ENCODE results near the gene MYH6. TPM values are rescaled to one million over a fixed set of nuclear protein-coding genes. Genes with fewer than 3 reads are reported as not detected.

MYH6 gene
- total RNA-seq, 4 donors from 2014 or later = 0.07 TPM; not detected in 3

DNA sequence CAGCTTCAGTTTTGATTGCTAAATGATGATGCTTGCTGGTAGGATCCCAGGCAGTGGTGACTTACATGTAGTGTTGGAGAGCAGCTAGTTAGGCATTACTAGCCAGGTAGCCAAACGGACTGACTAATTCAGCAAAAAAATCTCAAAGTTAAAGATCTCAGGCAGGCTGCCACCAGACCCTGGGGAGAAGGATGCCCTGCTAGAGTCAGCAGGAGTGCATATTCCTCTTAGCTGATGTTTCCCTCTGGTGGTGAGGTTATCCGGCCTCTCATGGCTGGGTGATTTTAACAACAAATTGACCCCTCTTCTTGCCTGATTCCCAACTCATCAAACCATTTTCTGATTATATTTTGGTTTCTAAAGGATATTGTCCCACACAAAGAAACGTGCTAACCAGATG is 45.9 kb downstream of the MYH6 start:
- intact Hi-C loops (cut with DNase I; ENCODE audit: low total_unique reads) = no loop called here
- Histone ChIP-seq H3K27me3 (no peaks in the 10 kb centered on the region), H3K27ac (peak overlapping the region in 1 of 2 donors; percentile 21), H3K9me3 (no peaks in the 10 kb centered on the region), H3K36me3 (no peaks in the 10 kb centered on the region), H3K4me1 (peaks cover 0 to 7% of the 10 kb centered on the region in 2 donors), H3K4me3 (no peak overlapping the region)
- no peak for DNase-seq
- no peak for TF ChIP-seq POLR2A (IDR thresholded peaks at IDR 0.05)
- TF ChIP-seq, protein P1, sequence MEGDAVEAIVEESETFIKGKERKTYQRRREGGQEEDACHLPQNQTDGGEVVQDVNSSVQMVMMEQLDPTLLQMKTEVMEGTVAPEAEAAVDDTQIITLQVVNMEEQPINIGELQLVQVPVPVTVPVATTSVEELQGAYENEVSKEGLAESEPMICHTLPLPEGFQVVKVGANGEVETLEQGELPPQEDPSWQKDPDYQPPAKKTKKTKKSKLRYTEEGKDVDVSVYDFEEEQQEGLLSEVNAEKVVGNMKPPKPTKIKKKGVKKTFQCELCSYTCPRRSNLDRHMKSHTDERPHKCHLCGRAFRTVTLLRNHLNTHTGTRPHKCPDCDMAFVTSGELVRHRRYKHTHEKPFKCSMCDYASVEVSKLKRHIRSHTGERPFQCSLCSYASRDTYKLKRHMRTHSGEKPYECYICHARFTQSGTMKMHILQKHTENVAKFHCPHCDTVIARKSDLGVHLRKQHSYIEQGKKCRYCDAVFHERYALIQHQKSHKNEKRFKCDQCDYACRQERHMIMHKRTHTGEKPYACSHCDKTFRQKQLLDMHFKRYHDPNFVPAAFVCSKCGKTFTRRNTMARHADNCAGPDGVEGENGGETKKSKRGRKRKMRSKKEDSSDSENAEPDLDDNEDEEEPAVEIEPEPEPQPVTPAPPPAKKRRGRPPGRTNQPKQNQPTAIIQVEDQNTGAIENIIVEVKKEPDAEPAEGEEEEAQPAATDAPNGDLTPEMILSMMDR (IDR thresholded peaks at IDR 0.05) = peak in 1 of 4 experiments; percentile 8

DNA sequence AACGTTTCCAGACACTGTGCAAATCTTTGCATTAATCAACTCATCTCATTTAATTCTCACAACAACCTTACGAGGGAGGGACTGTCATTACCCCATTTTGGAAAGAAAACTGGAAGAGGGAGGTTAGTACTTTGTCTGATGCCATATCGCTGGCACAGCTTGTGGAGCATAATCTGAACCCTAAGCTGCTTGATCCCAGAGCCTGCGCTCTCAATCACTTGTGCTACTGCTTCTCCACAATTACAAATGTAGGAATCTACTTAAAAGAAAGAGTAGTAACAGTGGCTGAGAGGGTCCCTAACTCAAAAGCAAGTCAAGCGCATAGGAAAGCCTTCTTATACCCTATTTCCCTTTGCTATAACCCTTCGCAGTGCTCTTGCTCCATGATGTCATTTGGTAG is 46.3 kb downstream of the MYH6 start:
- Histone ChIP-seq H3K4me3 (no peak overlapping the region), H3K27me3 (no peaks in the 10 kb centered on the region), H3K27ac (peak overlapping the region in 1 of 2 donors; percentile 21), H3K36me3 (no peaks in the 10 kb centered on the region), H3K9me3 (no peaks in the 10 kb centered on the region), H3K4me1 (peaks cover 0 to 7% of the 10 kb centered on the region in 2 donors)
- TF ChIP-seq, protein P1 (IDR thresholded peaks at IDR 0.05) = no peak
- TF ChIP-seq POLR2A (IDR thresholded peaks at IDR 0.05) = no peak
- no peak for DNase-seq
- intact Hi-C loops (cut with DNase I; ENCODE audit: low total_unique reads) = no loop called here

DNA sequence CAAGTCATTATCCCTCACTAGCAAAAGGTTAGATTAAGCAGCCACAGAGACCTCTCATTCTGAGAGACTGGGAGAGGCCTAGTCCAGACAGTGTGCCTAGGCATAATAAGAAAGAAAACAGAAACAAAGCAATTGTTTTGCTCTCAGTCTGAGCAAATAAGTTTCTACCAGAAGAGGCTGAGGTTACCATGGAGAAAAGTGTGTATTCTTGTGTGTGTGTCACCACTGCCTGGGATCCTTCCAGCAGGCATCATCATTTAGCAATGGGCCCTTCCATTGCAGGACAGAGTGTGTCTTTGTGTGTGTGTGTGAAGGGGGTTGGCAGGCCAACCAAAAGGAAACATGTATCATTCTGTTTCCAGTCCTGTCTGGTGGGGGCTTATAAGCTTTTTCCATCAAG is 46.8 kb downstream of the MYH6 start:
- intact Hi-C loops (cut with DNase I; ENCODE audit: low total_unique reads) = no loop called here
- TF ChIP-seq, protein P1 (IDR thresholded peaks at IDR 0.05) = no peak
- no peak for TF ChIP-seq POLR2A (IDR thresholded peaks at IDR 0.05)
- H3K27me3 ChIP-seq = no peaks in the 10 kb centered on the region
- no peak for DNase-seq
- H3K27ac ChIP-seq = peak overlapping the region in 1 of 2 donors; percentile 21
- H3K36me3 ChIP-seq = no peaks in the 10 kb centered on the region
- H3K4me1 ChIP-seq = peaks cover 0 to 7% of the 10 kb centered on the region in 2 donors
- H3K4me3 ChIP-seq = no peak overlapping the region
- no peaks in the 10 kb centered on the region for H3K9me3 ChIP-seq

DNA sequence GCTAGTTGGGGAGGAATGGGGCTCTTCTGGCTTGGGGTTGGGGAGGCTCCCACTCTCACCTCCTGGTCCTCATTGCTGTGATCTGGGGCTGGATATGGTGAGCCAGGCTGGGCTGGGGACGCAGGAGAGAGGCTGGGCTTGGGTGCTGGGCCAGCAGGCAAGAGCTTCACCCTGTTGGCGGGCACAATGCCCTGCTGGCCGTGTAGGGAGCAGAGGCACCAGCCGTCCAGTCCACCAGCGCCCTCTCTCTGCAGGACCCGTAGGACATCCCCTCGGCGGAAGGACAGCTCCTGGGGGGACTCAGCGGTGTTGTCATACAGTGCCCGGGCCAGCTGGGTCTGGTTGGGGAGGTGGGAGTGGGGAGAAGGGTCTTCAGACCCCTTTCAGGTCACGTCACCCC is 47.6 kb downstream of the MYH6 start:
- Histone ChIP-seq H3K4me1 (peaks cover 0 to 7% of the 10 kb centered on the region in 2 donors), H3K9me3 (no peaks in the 10 kb centered on the region), H3K36me3 (no peaks in the 10 kb centered on the region), H3K4me3 (no peak overlapping the region), H3K27me3 (no peaks in the 10 kb centered on the region), H3K27ac (peak overlapping the region in 1 of 2 donors; percentile 31)
- intact Hi-C loops (cut with DNase I; ENCODE audit: low total_unique reads) = no loop called here
- TF ChIP-seq POLR2A (IDR thresholded peaks at IDR 0.05) = no peak
- TF ChIP-seq, protein P1 (IDR thresholded peaks at IDR 0.05) = no peak
- no peak for DNase-seq

DNA sequence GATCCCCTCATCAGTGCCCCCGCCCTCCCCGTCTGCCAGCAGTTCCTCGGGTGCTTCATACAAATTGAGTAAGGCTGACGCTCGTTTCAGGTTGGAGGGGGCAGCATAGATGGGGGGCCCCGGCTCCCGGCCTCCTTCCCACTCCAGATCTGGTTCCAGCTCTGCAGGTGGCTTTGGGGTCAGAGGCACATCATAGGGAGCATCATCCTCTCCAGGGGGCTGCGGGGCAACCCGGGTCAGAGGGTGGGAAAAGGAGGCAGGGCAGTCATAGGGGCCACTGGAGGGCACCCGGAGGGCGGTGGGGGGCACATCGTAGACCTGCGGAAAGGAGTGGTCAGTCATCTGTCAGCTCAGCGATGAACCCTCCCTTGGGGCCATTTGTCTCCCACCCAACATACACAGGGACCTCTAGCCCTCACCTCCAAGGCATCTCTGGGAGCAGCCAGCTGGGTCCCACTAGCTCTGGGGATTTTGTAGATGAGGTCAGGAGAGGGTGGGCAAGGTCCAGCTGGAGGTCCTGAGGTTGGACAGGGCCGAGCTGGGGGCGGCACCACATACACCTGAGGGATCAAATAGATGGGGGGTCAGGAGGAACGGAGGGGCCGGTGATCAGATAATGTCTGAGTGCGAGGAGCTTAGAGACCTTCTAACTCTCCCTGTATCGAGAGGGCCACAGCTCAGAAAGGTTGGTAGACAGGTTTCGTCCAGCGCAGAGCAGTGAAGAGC is 48.2 kb downstream of the MYH6 start:
- intact Hi-C loops (cut with DNase I; ENCODE audit: low total_unique reads) = no loop called here
- H3K4me1 ChIP-seq = peaks cover 0 to 7% of the 10 kb centered on the region in 2 donors
- no peaks in the 10 kb centered on the region for H3K27me3 ChIP-seq
- H3K27ac ChIP-seq = peak overlapping the region in 1 of 2 donors; percentile 31
- no peaks in the 10 kb centered on the region for H3K9me3 ChIP-seq
- H3K36me3 ChIP-seq = no peaks in the 10 kb centered on the region
- TF ChIP-seq POLR2A (IDR thresholded peaks at IDR 0.05) = no peak
- TF ChIP-seq, protein P1 (IDR thresholded peaks at IDR 0.05) = no peak
- H3K4me3 ChIP-seq = no peak overlapping the region
- DNase-seq = no peak
